HepG2 (cell line): ENCODE data around the gene C11orf68.

Source experiments
- BATF2 ChIP-seq: sonication (generic); formaldehyde crosslinking; IDR thresholded peaks from 2 replicates; pipeline ENCODE4 v1.8.0; 2022; ENCODE audit warnings: mild to moderate bottlenecking, missing genetic modification reagents, moderate library complexity
- CREB1 ChIP-seq, 2 experiments: fragments of 450-650 bp in 1 of 2; IDR thresholded peaks; 2 replicates each; pipeline ENCODE4 v1.6.1; 2016 to 2017; ENCODE audit warnings: control low read depth in 1 of 2, mild to moderate bottlenecking in 1 of 2, missing compliant biosample characterization in 1 of 2, missing genetic modification characterization in 1 of 2
- FOXM1 ChIP-seq: sonication (generic); formaldehyde crosslinking; IDR thresholded peaks from 2 replicates; pipeline ENCODE4 v1.5.0; 2020; ENCODE audit warnings: missing genetic modification reagents
- HDAC2 ChIP-seq: sonication (generic); formaldehyde crosslinking; IDR thresholded peaks from 2 replicates; pipeline ENCODE4 v1.4.0; 2020; ENCODE audit warnings: missing genetic modification reagents
- JARID2 ChIP-seq: sonication (generic); formaldehyde crosslinking; IDR thresholded peaks from 2 replicates; pipeline ENCODE4 v1.8.1; 2023; ENCODE audit warnings: missing genetic modification reagents, inconsistent platforms; ENCODE audit not compliant: insufficient replicate concordance
- MEIS1 ChIP-seq: sonication (generic); formaldehyde crosslinking; IDR thresholded peaks from 2 replicates; pipeline ENCODE4 v1.9.0; 2021; ENCODE audit warnings: mild to moderate bottlenecking, missing genetic modification reagents, moderate library complexity, borderline replicate concordance
- MXD1 ChIP-seq: sonication (generic); formaldehyde crosslinking; IDR thresholded peaks from 2 replicates; pipeline ENCODE4 v1.4.0; 2020; ENCODE audit warnings: mild to moderate bottlenecking, missing genetic modification reagents
- NONO ChIP-seq, 2 experiments: fragments of 450-650 bp in 1 of 2; sonication (generic) in 1 of 2; formaldehyde crosslinking in 1 of 2; IDR thresholded peaks in 1 of 2; conservative IDR thresholded peaks in 1 of 2; 2 replicates each; pipeline versions ENCODE4 v1.6.1 to v1.8.0; 2017 to 2022; ENCODE audit warnings: mild to moderate bottlenecking in 1 of 2, missing genetic modification reagents in 1 of 2, moderate library complexity in 1 of 2
- POLR2AphosphoS5 ChIP-seq: IDR thresholded peaks from 2 replicates; pipeline ENCODE4 v1.6.1; 2012; ENCODE audit warnings: low read depth, low read length
- STAG1 ChIP-seq: sonication (generic); formaldehyde crosslinking; IDR thresholded peaks from 2 replicates; pipeline ENCODE4 v1.4.0; 2020; ENCODE audit warnings: missing genetic modification reagents
- TBX3 ChIP-seq: fragments of 450-650 bp; IDR thresholded peaks from 2 replicates; pipeline ENCODE4 v1.6.1; 2017; ENCODE audit warnings: antibody characterized with exemption, mild to moderate bottlenecking, inconsistent platforms, borderline replicate concordance
- ZFP36 ChIP-seq: fragments of 150-350 bp; IDR thresholded peaks from 2 replicates; pipeline ENCODE4 v1.6.1; 2018; ENCODE audit warnings: borderline replicate concordance, low read length, low read depth; ENCODE audit not compliant: partially characterized antibody
- TF ChIP-seq, protein P1 (sequence below): fragments of 450-650 bp; IDR thresholded peaks from 2 replicates; pipeline ENCODE4 v1.6.1; 2017; ENCODE audit warnings: mild to moderate bottlenecking

GRCh38 chr11:65903068-65903481 is 15.8 kb downstream of the C11orf68 start:
- no peak for TF ChIP-seq STAG1 (CRISPR knock-in tag)
- no peak for TF ChIP-seq ZFP36
- TF ChIP-seq MXD1: no peak
- TF ChIP-seq POLR2AphosphoS5: no peak
- TF ChIP-seq HDAC2: no peak
- TF ChIP-seq, protein P1, sequence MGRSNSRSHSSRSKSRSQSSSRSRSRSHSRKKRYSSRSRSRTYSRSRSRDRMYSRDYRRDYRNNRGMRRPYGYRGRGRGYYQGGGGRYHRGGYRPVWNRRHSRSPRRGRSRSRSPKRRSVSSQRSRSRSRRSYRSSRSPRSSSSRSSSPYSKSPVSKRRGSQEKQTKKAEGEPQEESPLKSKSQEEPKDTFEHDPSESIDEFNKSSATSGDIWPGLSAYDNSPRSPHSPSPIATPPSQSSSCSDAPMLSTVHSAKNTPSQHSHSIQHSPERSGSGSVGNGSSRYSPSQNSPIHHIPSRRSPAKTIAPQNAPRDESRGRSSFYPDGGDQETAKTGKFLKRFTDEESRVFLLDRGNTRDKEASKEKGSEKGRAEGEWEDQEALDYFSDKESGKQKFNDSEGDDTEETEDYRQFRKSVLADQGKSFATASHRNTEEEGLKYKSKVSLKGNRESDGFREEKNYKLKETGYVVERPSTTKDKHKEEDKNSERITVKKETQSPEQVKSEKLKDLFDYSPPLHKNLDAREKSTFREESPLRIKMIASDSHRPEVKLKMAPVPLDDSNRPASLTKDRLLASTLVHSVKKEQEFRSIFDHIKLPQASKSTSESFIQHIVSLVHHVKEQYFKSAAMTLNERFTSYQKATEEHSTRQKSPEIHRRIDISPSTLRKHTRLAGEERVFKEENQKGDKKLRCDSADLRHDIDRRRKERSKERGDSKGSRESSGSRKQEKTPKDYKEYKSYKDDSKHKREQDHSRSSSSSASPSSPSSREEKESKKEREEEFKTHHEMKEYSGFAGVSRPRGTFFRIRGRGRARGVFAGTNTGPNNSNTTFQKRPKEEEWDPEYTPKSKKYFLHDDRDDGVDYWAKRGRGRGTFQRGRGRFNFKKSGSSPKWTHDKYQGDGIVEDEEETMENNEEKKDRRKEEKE: no peak
- TF ChIP-seq FOXM1: no peak
- no peak for TF ChIP-seq MEIS1 (CRISPR knock-in tag)
- no peak for TF ChIP-seq JARID2 (CRISPR knock-in tag)
- no peak for TF ChIP-seq TBX3
- TF ChIP-seq CREB1 (IDR thresholded peaks at IDR 0.05): no peak
- TF ChIP-seq CREB1 (CRISPR knock-in tag; IDR thresholded peaks at IDR 0.05): no peak
- TF ChIP-seq NONO (IDR thresholded peaks at IDR 0.05): no peak
- no peak for TF ChIP-seq NONO (CRISPR knock-in tag; conservative IDR thresholded peaks at IDR 0.05)
- no peak for TF ChIP-seq BATF2 (CRISPR knock-in tag)
